Measurements from ENCODE around the gene ANKRD33.

Gene ANKRD33

GRCh38 chr12:51906430-51907082 lies 18.7 kb downstream of the ANKRD33 start:
- Mint-ChIP-seq H3K36me3 (ENCODE audit: insufficient read depth) (peaks cover 8% of the 10 kb centered on the region), H3K4me3 (peak overlapping the region in 1 of 2 donors; percentile 34), H3K27ac (no peak overlapping the region), H3K27me3 (peaks cover 26 to 59% of the 10 kb centered on the region in 2 donors), H3K4me1 (ENCODE audit: low read depth in 2 of 2) (no peaks in the 10 kb centered on the region), H3K9me3 (no peaks in the 10 kb centered on the region)
- DNase-seq (no peak), ATAC-seq (replicated peaks) (no peak)

- Mint-ChIP-seq H3K9me3 (no peaks in the 10 kb centered on the region), H3K36me3 (ENCODE audit: insufficient read depth) (peaks cover 8% of the 10 kb centered on the region), H3K27ac (no peak within 1 kb of the TSS), H3K4me3 (peak within 1 kb of the TSS in 1 of 2 donors; percentile 34), H3K27me3 (peaks cover 23 to 62% of the 10 kb centered on the region in 2 donors), H3K4me1 (ENCODE audit: low read depth in 2 of 2) (no peaks in the 10 kb centered on the region)
- ATAC-seq (replicated peaks) (no peak), DNase-seq (no peak)
These were observed 19.4 kb downstream of the ANKRD33 start, which contains the start of gene ACVRL1 for GRCh38 chr12:51907083-51907855. ACVRL1 (plus strand) TSS chr12:51907504; CDS start chr12:51912475, 4,971 bp downstream.

GRCh38 chr12:51907856-51908425 lies 20.0 kb downstream of the ANKRD33 start:
- H3K4me3 Mint-ChIP-seq, result no peak overlapping the region

GRCh38 chr12:51908876-51909592 lies 21.1 kb downstream of the ANKRD33 start:
- no peak for ATAC-seq (replicated peaks)
- H3K9me3 Mint-ChIP-seq, result no peaks in the 10 kb centered on the region
- H3K27ac Mint-ChIP-seq, result no peak overlapping the region
- H3K4me3 Mint-ChIP-seq, result no peak overlapping the region
- H3K36me3 Mint-ChIP-seq (ENCODE audit: insufficient read depth), result peaks cover 3% of the 10 kb centered on the region
- H3K4me1 Mint-ChIP-seq (ENCODE audit: low read depth in 2 of 2), result no peaks in the 10 kb centered on the region
- H3K27me3 Mint-ChIP-seq, result peaks cover 30 to 78% of the 10 kb centered on the region in 2 donors
- no peak for DNase-seq

More at GRCh38 chr12:51907856-51908425, 20.0 kb downstream of the ANKRD33 start:
- H3K4me1 Mint-ChIP-seq (ENCODE audit: low read depth in 2 of 2), result no peaks in the 10 kb centered on the region
- ATAC-seq (replicated peaks) (no peak), DNase-seq (no peak)
- H3K27me3 Mint-ChIP-seq, result peaks cover 29 to 68% of the 10 kb centered on the region in 2 donors
- H3K36me3 Mint-ChIP-seq (ENCODE audit: insufficient read depth), result peaks cover 8% of the 10 kb centered on the region
- no peak overlapping the region for H3K27ac Mint-ChIP-seq
- no peaks in the 10 kb centered on the region for H3K9me3 Mint-ChIP-seq

- H3K36me3 Mint-ChIP-seq (ENCODE audit: insufficient read depth), result peaks cover 3% of the 10 kb centered on the region
- no peak overlapping the region for H3K4me3 Mint-ChIP-seq
- DNase-seq (no peak), ATAC-seq (replicated peaks) (no peak)
- no peaks in the 10 kb centered on the region for H3K4me1 Mint-ChIP-seq (ENCODE audit: low read depth in 2 of 2)
- H3K27me3 Mint-ChIP-seq, result peaks cover 30 to 81% of the 10 kb centered on the region in 2 donors
- no peaks in the 10 kb centered on the region for H3K9me3 Mint-ChIP-seq
- peak overlapping the region in 1 of 2 donors; percentile 17 for H3K27ac Mint-ChIP-seq
These were observed 22.3 kb downstream of the ANKRD33 start for GRCh38 chr12:51910168-51910567.

- no peak for ATAC-seq (replicated peaks)
- Mint-ChIP-seq H3K4me1 (ENCODE audit: low read depth in 2 of 2) (no peaks in the 10 kb centered on the region), H3K27ac (no peak overlapping the region), H3K4me3 (no peak overlapping the region), H3K27me3 (peaks cover 30 to 84% of the 10 kb centered on the region in 2 donors), H3K9me3 (no peaks in the 10 kb centered on the region), H3K36me3 (ENCODE audit: insufficient read depth) (peaks cover 3% of the 10 kb centered on the region)
- no peak for DNase-seq
These were observed 22.8 kb downstream of the ANKRD33 start for GRCh38 chr12:51910691-51911090.

- Mint-ChIP-seq H3K36me3 (ENCODE audit: insufficient read depth) (peaks cover 3% of the 10 kb centered on the region), H3K4me3 (no peak overlapping the region)
These were observed 23.4 kb downstream of the ANKRD33 start for GRCh38 chr12:51911307-51911706.

GRCh38 chr12:51911788-51912711 lies 24.1 kb downstream of the ANKRD33 start:
- Mint-ChIP-seq H3K36me3 (ENCODE audit: insufficient read depth) (peaks cover 3% of the 10 kb centered on the region), H3K9me3 (no peaks in the 10 kb centered on the region), H3K4me3 (no peak overlapping the region), H3K27ac (no peak overlapping the region), H3K4me1 (ENCODE audit: low read depth in 2 of 2) (no peaks in the 10 kb centered on the region), H3K27me3 (peaks cover 22 to 74% of the 10 kb centered on the region in 2 donors)
- ATAC-seq (replicated peaks) (no peak), DNase-seq (no peak)

More at GRCh38 chr12:51911307-51911706, 23.4 kb downstream of the ANKRD33 start:
- H3K27me3 Mint-ChIP-seq, result peaks cover 25 to 79% of the 10 kb centered on the region in 2 donors
- DNase-seq, result no peak
- no peak for ATAC-seq (replicated peaks)
- no peaks in the 10 kb centered on the region for H3K9me3 Mint-ChIP-seq
- H3K4me1 Mint-ChIP-seq (ENCODE audit: low read depth in 2 of 2), result no peaks in the 10 kb centered on the region
- H3K27ac Mint-ChIP-seq, result peak overlapping the region in 1 of 2 donors; percentile 73

- Mint-ChIP-seq H3K4me3 (no peak overlapping the region), H3K36me3 (ENCODE audit: insufficient read depth) (peaks cover 3% of the 10 kb centered on the region), H3K27ac (peak overlapping the region in 1 of 2 donors; percentile 38), H3K9me3 (no peaks in the 10 kb centered on the region), H3K27me3 (peaks cover 14 to 66% of the 10 kb centered on the region in 2 donors), H3K4me1 (ENCODE audit: low read depth in 2 of 2) (no peaks in the 10 kb centered on the region)
- DNase-seq, result no peak
- no peak for ATAC-seq (replicated peaks)
These were observed 25.4 kb downstream of the ANKRD33 start for GRCh38 chr12:51913071-51914033.

DNA sequence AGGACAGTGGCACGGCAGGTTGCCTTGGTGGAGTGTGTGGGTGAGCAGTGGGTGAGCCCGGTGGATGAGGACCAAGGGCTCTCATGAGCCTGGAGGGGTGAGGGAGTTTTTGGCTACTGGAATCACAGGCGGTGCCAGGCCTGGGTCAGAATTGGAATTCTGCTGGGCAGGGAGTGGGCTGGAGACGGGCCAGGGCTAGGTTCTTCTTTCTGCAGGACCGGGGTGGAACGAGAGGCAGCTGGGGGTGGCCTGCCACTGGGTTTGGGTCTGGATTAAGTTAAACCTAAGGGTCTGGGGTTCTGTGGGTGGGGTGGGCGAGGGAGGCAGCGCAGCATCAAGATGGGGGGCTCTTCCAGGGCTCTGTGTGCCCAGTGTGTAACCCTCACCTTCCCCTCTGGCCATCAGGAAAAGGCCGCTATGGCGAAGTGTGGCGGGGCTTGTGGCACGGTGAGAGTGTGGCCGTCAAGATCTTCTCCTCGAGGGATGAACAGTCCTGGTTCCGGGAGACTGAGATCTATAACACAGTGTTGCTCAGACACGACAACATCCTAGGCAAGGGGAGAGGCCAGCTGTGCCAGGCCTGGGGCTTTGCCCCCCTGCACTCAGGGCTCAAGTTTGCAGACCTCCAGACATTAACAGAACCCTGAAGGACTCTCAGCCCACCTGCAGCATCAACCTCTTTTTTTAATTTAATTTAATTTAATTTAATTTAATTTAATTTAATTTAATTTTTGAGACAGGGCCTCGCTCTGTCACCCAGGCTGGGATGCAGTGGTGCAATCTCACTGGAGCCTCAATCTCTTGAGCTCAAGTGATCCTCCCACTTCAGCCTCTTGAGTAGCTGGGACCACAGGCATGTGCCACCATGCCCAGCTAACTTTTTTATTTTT lies 26.4 kb downstream of the ANKRD33 start:
- Mint-ChIP-seq H3K27ac (no peak overlapping the region), H3K9me3 (no peaks in the 10 kb centered on the region), H3K4me1 (ENCODE audit: low read depth in 2 of 2) (no peaks in the 10 kb centered on the region), H3K36me3 (ENCODE audit: insufficient read depth) (peaks cover 3% of the 10 kb centered on the region), H3K4me3 (no peak overlapping the region), H3K27me3 (peaks cover 8 to 57% of the 10 kb centered on the region in 2 donors)
- ATAC-seq (replicated peaks) (no peak), DNase-seq (no peak)

Measured in effector memory CD8-positive, alpha-beta T cell (primary cell).